Ovary (tissue), 3 donors: ENCODE results near the gene PNMA1.

Experiments used
- CTCF ChIP-seq, 3 donors: fragments of 450-650 bp in 2 of 3; fragments of 200-600 bp in 1 of 3; IDR thresholded peaks; one replicate each; pipeline versions ENCODE4 v1.5.1 to v1.8.0; 2016 to 2022; ENCODE audit warnings: antibody characterized with exemption in 3 of 3, mild to moderate bottlenecking in 1 of 3
- EP300 ChIP-seq: sonication (generic); formaldehyde crosslinking; IDR thresholded peaks from one replicate; pipeline ENCODE4 v1.6.1; 2017; ENCODE audit warnings: antibody characterized with exemption
- POLR2A ChIP-seq: fragments of 450-650 bp; IDR thresholded peaks from one replicate; pipeline ENCODE4 v1.6.1; 2017; ENCODE audit warnings: antibody characterized with exemption, mild to moderate bottlenecking, moderate library complexity
- donor health status: DM: no; HTN: no; CAD: no.

- TF ChIP-seq CTCF (IDR thresholded peaks at IDR 0.05): no peak
- no peak for TF ChIP-seq EP300
- no peak for TF ChIP-seq POLR2A
These were observed 13.9 kb downstream of the PNMA1 start for GRCh38 chr14:73700325-73700724.
